H1 (cell line): ENCODE data around the gene ZNF212. TPM values are rescaled to one million over a fixed set of nuclear protein-coding genes. Genes with fewer than 3 reads are reported as not detected.

Experiments
- CTCF ChIA-PET: fragments of 300-600 bp; sonication (Branson Sonifier 250); formaldehyde crosslinking; loops from one replicate; lab custom pipeline; 2021; ENCODE audit not compliant: partially characterized antibody; lab: Charles Lee
- POLR2A ChIA-PET: fragments of 300-600 bp; sonication (Branson Sonifier 250); formaldehyde crosslinking; loops from one replicate; lab custom pipeline; 2021; ENCODE audit warnings: inconsistent platforms; ENCODE audit not compliant: partially characterized antibody; lab: Charles Lee
- DNase-seq, 2 experiments: peaks; one replicate each; pipeline versions ENCODE4 v3.0.0 to v3.0.0-alpha.2; 2010 to 2022; ENCODE audit warnings: low spot score in 2 of 2, low read depth in 1 of 2, mixed read lengths in 1 of 2
- FAIRE-seq: peaks from 2 replicates; lab custom pipeline; 2011; peaks lifted over from hg19 to GRCh38; lab: Jason Lieb, UNC
- H2AFZ ChIP-seq: 2 replicates; pipeline ENCODE4 v1.8.1; 2012; ENCODE audit warnings: low read length, inconsistent platforms
- H2AK5ac ChIP-seq: 2 replicates; pipeline ENCODE4 v1.6.1; 2013; ENCODE audit warnings: low read depth, low read length
- H2BK120ac ChIP-seq: replicated peaks from 2 replicates; pipeline ENCODE3; 2013; ENCODE audit warnings: low read depth, low read length, inconsistent platforms
- H2BK12ac ChIP-seq: 2 replicates; pipeline ENCODE4 v1.6.1; 2013; ENCODE audit warnings: low read depth, low read length
- H2BK15ac ChIP-seq: 2 replicates; pipeline ENCODE4 v1.6.1; 2013; ENCODE audit warnings: low read length
- H2BK20ac ChIP-seq: 2 replicates; pipeline ENCODE4 v1.6.1; 2013; ENCODE audit warnings: low read length
- H2BK5ac ChIP-seq: 2 replicates; pipeline ENCODE4 v1.6.1; 2013; ENCODE audit warnings: low read depth, low read length
- H3K14ac ChIP-seq: 2 replicates; pipeline ENCODE4 v1.6.1; 2013; ENCODE audit warnings: inconsistent platforms; ENCODE audit not compliant: insufficient read length
- H3K18ac ChIP-seq: 2 replicates; pipeline ENCODE4 v1.6.1; 2013; ENCODE audit warnings: low read length; ENCODE audit errors: extremely low read depth
- H3K23ac ChIP-seq: 2 replicates; pipeline ENCODE4 v1.6.1; 2013; ENCODE audit warnings: inconsistent platforms; ENCODE audit not compliant: insufficient read length
- H3K23me2 ChIP-seq: 2 replicates; pipeline ENCODE4 v1.6.1; 2013; ENCODE audit warnings: low read depth, low read length
- H3K27ac ChIP-seq: 2 replicates; pipeline ENCODE4 v1.6.1; 2011; ENCODE audit warnings: low read depth, low read length, inconsistent platforms
- H3K27me3 ChIP-seq, 4 experiments: replicated peaks in 1 of 4; 1 replicate in 1 of 4; 2 replicates in 3 of 4; pipeline versions ENCODE4 v1.6.1 to v1.8.1; 2011 to 2013; ENCODE audit warnings: low read length in 3 of 4, mild to moderate bottlenecking in 3 of 4, inconsistent platforms in 2 of 4, mixed read lengths in 2 of 4, moderate library complexity in 1 of 4; ENCODE audit not compliant: control insufficient read depth in 3 of 4, insufficient read depth in 3 of 4; ENCODE audit errors: extremely low read depth in 1 of 4
- H3K36me3 ChIP-seq, 4 experiments: 2 replicates each; pipeline versions ENCODE4 v1.6.1 to v1.8.1; 2011 to 2013; ENCODE audit warnings: mild to moderate bottlenecking in 4 of 4, low read length in 3 of 4, moderate library complexity in 2 of 4, control low read depth in 1 of 4, inconsistent platforms in 1 of 4; ENCODE audit not compliant: insufficient read depth in 4 of 4, control insufficient read depth in 2 of 4
- H3K4ac ChIP-seq: replicated peaks from 2 replicates; pipeline ENCODE3; 2013; ENCODE audit warnings: low read length, low read depth, mixed read lengths, inconsistent platforms; ENCODE audit not compliant: insufficient read length
- H3K4me1 ChIP-seq, 4 experiments: replicated peaks in 1 of 4; 1 replicate in 1 of 4; 2 replicates in 3 of 4; pipeline versions ENCODE4 v1.6.1 to v1.8.1; 2011 to 2013; ENCODE audit warnings: low read length in 3 of 4, inconsistent platforms in 2 of 4, mixed read lengths in 1 of 4; ENCODE audit not compliant: insufficient read depth in 4 of 4, control insufficient read depth in 3 of 4
- H3K4me2 ChIP-seq, 2 experiments: 2 replicates each; pipeline versions ENCODE4 v1.6.1 to v1.8.1; 2011 to 2013; ENCODE audit warnings: low read depth in 2 of 2, low read length in 2 of 2, control low read depth in 1 of 2, inconsistent platforms in 1 of 2, mild to moderate bottlenecking in 1 of 2; ENCODE audit not compliant: insufficient read depth in 1 of 2
- H3K4me3 ChIP-seq, 4 experiments: fragments of 200-600, 300-600 bp in 1 of 4; sonication (generic), shearing (Covaris generic), sonication (Bioruptor Twin) in 1 of 4; 2 replicates each; pipeline versions ENCODE4 v1.5.1 to v1.8.1; 2011 to 2016; ENCODE audit warnings: low read length in 4 of 4, low read depth in 3 of 4, control low read depth in 2 of 4, inconsistent platforms in 2 of 4, mild to moderate bottlenecking in 2 of 4, mixed read lengths in 1 of 4, moderate library complexity in 1 of 4; ENCODE audit not compliant: insufficient read depth in 2 of 4; ENCODE audit errors: extremely low read depth in 1 of 4
- H3K56ac ChIP-seq: replicated peaks from 2 replicates; pipeline ENCODE3; 2013; ENCODE audit warnings: low read depth, mild to moderate bottlenecking, mixed read lengths, low read length, inconsistent platforms; ENCODE audit not compliant: insufficient read length
- H3K79me1 ChIP-seq: 2 replicates; pipeline ENCODE4 v1.6.1; 2013; ENCODE audit warnings: low read depth, low read length, control low read depth
- H3K79me2 ChIP-seq, 2 experiments: 2 replicates each; pipeline versions ENCODE4 v1.6.1 to v1.8.1; 2012 to 2013; ENCODE audit warnings: low read length in 2 of 2, mild to moderate bottlenecking in 2 of 2, inconsistent platforms in 1 of 2; ENCODE audit not compliant: insufficient read depth in 2 of 2, control insufficient read depth in 1 of 2
- H3K9ac ChIP-seq, 4 experiments: replicated peaks in 1 of 4; 1 replicate in 1 of 4; 2 replicates in 3 of 4; pipeline versions ENCODE4 v1.6.1 to v1.8.1; 2011 to 2013; ENCODE audit warnings: low read depth in 3 of 4, low read length in 3 of 4, control low read depth in 2 of 4, mild to moderate bottlenecking in 2 of 4, moderate library complexity in 2 of 4, inconsistent platforms in 1 of 4; ENCODE audit errors: extremely low read depth in 1 of 4
- H3K9me3 ChIP-seq, 2 experiments: 2 replicates each; pipeline versions ENCODE4 v1.6.1 to v1.8.1; 2012 to 2013; ENCODE audit warnings: mild to moderate bottlenecking in 2 of 2, moderate library complexity in 2 of 2, control low read depth in 1 of 2, inconsistent platforms in 1 of 2, low read depth in 1 of 2, low read length in 1 of 2, mixed read lengths in 1 of 2; ENCODE audit not compliant: insufficient read depth in 2 of 2
- H4K20me1 ChIP-seq, 2 experiments: replicated peaks in 1 of 2; 2 replicates each; pipeline versions ENCODE3 to v1.8.1; 2011 to 2013; ENCODE audit warnings: inconsistent platforms in 2 of 2, low read length in 2 of 2, mild to moderate bottlenecking in 1 of 2; ENCODE audit not compliant: insufficient read depth in 2 of 2, control insufficient read depth in 1 of 2
- H4K5ac ChIP-seq: 2 replicates; pipeline ENCODE4 v1.6.1; 2013; ENCODE audit warnings: low read length, low read depth, mixed read lengths, inconsistent platforms; ENCODE audit not compliant: insufficient read length
- H4K8ac ChIP-seq: 2 replicates; pipeline ENCODE4 v1.8.0; 2013; ENCODE audit warnings: mild to moderate bottlenecking, moderate library complexity, low read length, inconsistent platforms; ENCODE audit not compliant: insufficient read depth; ENCODE audit errors: extremely low read depth
- H4K91ac ChIP-seq: replicated peaks from 2 replicates; pipeline ENCODE3; 2013; ENCODE audit warnings: low read length, mixed read lengths, inconsistent platforms; ENCODE audit not compliant: insufficient read length
- CBX5 ChIP-seq: fragments of 300-800, 300-1000 bp; sonication (generic); IDR thresholded peaks from 2 replicates; pipeline ENCODE4 v1.7.1; 2016; ENCODE audit warnings: antibody characterized with exemption, low read length, low read depth
- E2F6 ChIP-seq: IDR thresholded peaks from 2 replicates; pipeline ENCODE4 v1.6.1; 2012; ENCODE audit warnings: inconsistent platforms
- JUND ChIP-seq: IDR thresholded peaks from 2 replicates; pipeline ENCODE4 v1.6.1; 2011; ENCODE audit warnings: mild to moderate bottlenecking, improper control_type of control experiment, low read length
- KDM1A ChIP-seq: fragments of 200-600, 300-600 bp; sonication (generic); IDR thresholded peaks from 2 replicates; pipeline ENCODE4 v1.7.1; 2016; ENCODE audit warnings: mild to moderate bottlenecking, low read length, borderline replicate concordance
- RAD21 ChIP-seq, 2 experiments: IDR thresholded peaks in 1 of 2; conservative IDR thresholded peaks in 1 of 2; 2 replicates each; pipeline ENCODE4 v1.6.1; 2011; ENCODE audit warnings: low read depth in 2 of 2, low read length in 2 of 2, improper control_type of control experiment in 1 of 2, inconsistent platforms in 1 of 2, mild to moderate bottlenecking in 1 of 2, moderate library complexity in 1 of 2
- SIN3A ChIP-seq, 2 experiments: IDR thresholded peaks in 1 of 2; conservative IDR thresholded peaks in 1 of 2; 2 replicates each; pipeline ENCODE4 v1.6.1; 2011 to 2012; ENCODE audit warnings: low read length in 2 of 2, improper control_type of control experiment in 1 of 2, low read depth in 1 of 2, mild to moderate bottlenecking in 1 of 2
- SIX5 ChIP-seq: IDR thresholded peaks from 2 replicates; pipeline ENCODE4 v1.6.1; 2011; ENCODE audit warnings: mild to moderate bottlenecking, low read depth, low read length
- SUZ12 ChIP-seq: fragments of 200-600 bp; sonication (generic); IDR thresholded peaks from 2 replicates; pipeline ENCODE4 v1.6.1; 2012; ENCODE audit warnings: mild to moderate bottlenecking, inconsistent platforms, low read length, moderate library complexity, mixed read lengths
- TAF7 ChIP-seq: optimal IDR thresholded peaks from 2 replicates; pipeline ENCODE3; 2011; ENCODE audit warnings: low read depth, mild to moderate bottlenecking, inconsistent platforms, low read length, moderate library complexity, borderline replicate concordance
- TBP ChIP-seq: IDR thresholded peaks from 2 replicates; pipeline ENCODE4 v1.6.1; 2011; ENCODE audit warnings: low read depth, low read length, improper control_type of control experiment
- TEAD4 ChIP-seq: IDR thresholded peaks from 2 replicates; pipeline ENCODE4 v1.6.1; 2012; ENCODE audit warnings: low read depth, low read length, inconsistent platforms, mixed read lengths
- WGBS, 2 experiments: shearing (Covaris generic) in 1 of 2; methylation state at CpG; one replicate each; pipeline versions ENCODE4 v1.1.6 to v1.1.7; 2013 to 2015; ENCODE audit warnings: low lambda C conversion rate in 2 of 2, mixed read lengths in 2 of 2, inconsistent platforms in 1 of 2, low coverage in 1 of 2, missing lambda C conversion rate in 1 of 2; ENCODE audit not compliant: insufficient replicate concordance in 2 of 2, insufficient coverage in 1 of 2, insufficient read length in 1 of 2; ENCODE audit errors: extremely low coverage in 1 of 2, missing lambda C conversion rate in 1 of 2; 5-methylcytosine and 5-hydroxymethylcytosine counted together
- polyA plus RNA-seq, 7 experiments: library from polyadenylated mRNA; depleted of rRNA in 3 of 7; stranded (reverse) in 5 of 7; unstranded in 2 of 7; fragments of >200 nt in 5 of 7; fragments of 200-250 nt in 2 of 7; gene quantifications; 1 replicate in 5 of 7; 2 replicates in 1 of 7; 4 replicates in 1 of 7; pipeline versions ENCODE4 v1.2.1 to v1.2.3, GENCODE V29; 2011 to 2013; ENCODE audit warnings: missing spikeins in 2 of 7, mixed read lengths in 2 of 7
- total RNA-seq: library from RNA; stranded (reverse); fragmentation: NEBNext Ultra II Directional; extraction: Animal tissue kit (Norgen Biotek cat#: 25700); gene quantifications from 2 replicates; pipeline ENCODE4 v1.2.1, GENCODE V29; 2021

Gene ZNF212
- total and polyA plus RNA-seq, 2 of the 8 experiments (the other 6 are each of a cell fraction or from before 2014, with no cell fraction given) = 6.7 to 19.3 TPM

- no peak overlapping the region for H3K27ac ChIP-seq
- TF ChIP-seq KDM1A (no peak), TBP (no peak), SIN3A (conservative IDR thresholded peaks at IDR 0.05 in 1 of 2, IDR thresholded peaks at IDR 0.05 in 1 of 2; ENCODE audit: low read depth in 1 of 2, low read length in 2 of 2) (no peak), CBX5 (no peak), E2F6 (no peak), SIX5 (no peak), SUZ12 (no peak), TAF7 (no peak), RAD21 (IDR thresholded peaks at IDR 0.05 in 1 of 2, conservative IDR thresholded peaks at IDR 0.05 in 1 of 2; ENCODE audit: low read depth in 2 of 2, low read length in 2 of 2) (no peak), JUND (no peak), TEAD4 (no peak)
Measured at GRCh38 chr7:149294634-149295480, 55.4 kb downstream of the ZNF212 start.

More at GRCh38 chr7:149294634-149295480, 55.4 kb downstream of the ZNF212 start:
- Histone ChIP-seq H2BK20ac (no peak overlapping the region), H3K4me3 (no peak overlapping the region), H2BK12ac (no peak overlapping the region), H2AK5ac (no peak overlapping the region), H4K8ac (no peak overlapping the region), H3K4ac (no peak overlapping the region), H3K27me3 (no peaks in the 10 kb centered on the region), H3K18ac (no peak overlapping the region), H2BK15ac (no peak overlapping the region), H4K5ac (no peak overlapping the region), H3K14ac (no peak overlapping the region), H3K9ac (no peak overlapping the region), H3K23ac (no peak overlapping the region), H3K56ac (no peak overlapping the region), H4K91ac (no peak overlapping the region), H3K36me3 (no peaks in the 10 kb centered on the region), H3K79me2 (no peaks in the 10 kb centered on the region), H3K79me1 (no peaks in the 10 kb centered on the region), H3K9me3 (peaks cover 0 to 6% of the 10 kb centered on the region in 2 experiments; a peak in 1 of 4 replicates), H3K4me2 (no peak overlapping the region), H2BK5ac (no peak overlapping the region; the same call in 1 of the 2 replicates), H2AFZ (no peak overlapping the region), H2BK120ac (no peak overlapping the region), H4K20me1 (no peaks in the 10 kb centered on the region), H3K23me2 (no peaks in the 10 kb centered on the region), H3K4me1 (0 out of 7 replicates have a peak, but pooled peaks cover 0 to 2% (median 0%) of the 10 kb centered on the region in 4 experiments)
- 98% methylated on average over 55 of the region's 55 CpGs; no CpG with 5 or more reads in 1 of the 2 experiments for WGBS, 2 experiments
- CTCF ChIA-PET = interaction anchor here (0.6 to 2.3 kb wide), 5 partner anchors 10 to 621 kb away, joined by 3 to 7 read pairs (median 3); no protein-coding TSS in a partner anchor
- DNase-seq (no peak), FAIRE-seq (no peak)
- POLR2A ChIA-PET = interaction anchor here (0.8 to 1.5 kb wide), 2 partner anchors 9 to 166 kb away, joined by 3 to 4 read pairs; partner anchors contain the start of gene ZNF777
